Sigmoid colon (tissue), 7 donors: Measurements from ENCODE around the gene TCF25. TPM values are rescaled to one million over a fixed set of nuclear protein-coding genes. Genes with fewer than 3 reads are reported as not detected.

Experiments used
- DNase-seq: peaks from one replicate; pipeline ENCODE4 v3.0.0-alpha.2; 2019
- H3K27ac ChIP-seq, 4 donors: fragments of 200-600 bp; sonication (generic); one replicate each; pipeline ENCODE4 v1.5.1; 2016 to 2019; ENCODE audit warnings: mild to moderate bottlenecking in 1 of 4
- H3K27me3 ChIP-seq, 3 donors: fragments of 200-600 bp; sonication (generic); one replicate each; pipeline ENCODE4 v1.5.1; 2019; ENCODE audit warnings: mild to moderate bottlenecking in 1 of 3
- H3K36me3 ChIP-seq, 4 donors: fragments of 200-600 bp; sonication (generic); one replicate each; pipeline ENCODE4 v1.5.1; 2016 to 2019
- H3K4me1 ChIP-seq, 4 donors: fragments of 200-600 bp; sonication (generic); one replicate each; pipeline ENCODE4 v1.5.1; 2017 to 2019
- H3K4me3 ChIP-seq, 4 donors: fragments of 200-600 bp; sonication (generic); one replicate each; pipeline ENCODE4 v1.5.1; 2017 to 2019; ENCODE audit warnings: mild to moderate bottlenecking in 2 of 4, moderate library complexity in 1 of 4
- H3K9me3 ChIP-seq, 4 donors: fragments of 200-600 bp in 3 of 4; sonication (generic) in 3 of 4; one replicate each; pipeline versions ENCODE4 v1.5.1 to v1.6.1; 2013 to 2019
- EP300 ChIP-seq, 4 donors: sonication (generic); formaldehyde crosslinking; IDR thresholded peaks; one replicate each; pipeline ENCODE4 v1.6.1; 2017; ENCODE audit warnings: antibody characterized with exemption in 4 of 4
- POLR2A ChIP-seq, 2 donors: fragments of 450-650 bp; IDR thresholded peaks; one replicate each; pipeline ENCODE4 v1.6.1; 2016; ENCODE audit warnings: antibody characterized with exemption in 2 of 2, mild to moderate bottlenecking in 2 of 2, moderate library complexity in 2 of 2
- POLR2AphosphoS5 ChIP-seq, 4 donors: sonication (generic); formaldehyde crosslinking; IDR thresholded peaks; one replicate each; pipeline ENCODE4 v1.6.1; 2017; ENCODE audit warnings: antibody characterized with exemption in 4 of 4
- WGBS, 2 donors: extraction: QIAGEN DNeasy Blood & Tissue Kit; methylation state at CpG; one replicate each; pipeline ENCODE4 v1.1.7; 2013; 5-methylcytosine and 5-hydroxymethylcytosine counted together
- intact Hi-C: fragments of 100-400 bp; cut with DNase I; formaldehyde crosslinking; loops from one replicate; pipeline ENCODE4 v1.15.1; 2023
- polyA plus RNA-seq, 3 donors: library from polyadenylated mRNA; stranded (reverse); fragments of 200-250 nt; gene quantifications; one replicate each; pipeline ENCODE4 v1.2.3, GENCODE V29; 2013
- total RNA-seq, 4 donors: library from RNA; depleted of rRNA; stranded (reverse); fragments of >200 nt; gene quantifications; one replicate each; pipeline ENCODE4 v1.1.0, GENCODE V29; 2016
- TF ChIP-seq, protein P1 (sequence below), 4 experiments: fragments of 450-650 bp in 3 of 4; fragments of 200-600 bp in 1 of 4; IDR thresholded peaks; one replicate each; pipeline ENCODE4 v1.5.1; 2016 to 2019; ENCODE audit warnings: antibody characterized with exemption in 4 of 4, mild to moderate bottlenecking in 3 of 4, moderate library complexity in 2 of 4
- donor health status: healthy with polysubstance abuse.
- donor health status: Bipolar disorder and iron deficiency.
- donor health status: healthy.

TCF25 gene
- total and polyA plus RNA-seq, 7 donors = 89.7 to 244 (median 132) TPM

DNA sequence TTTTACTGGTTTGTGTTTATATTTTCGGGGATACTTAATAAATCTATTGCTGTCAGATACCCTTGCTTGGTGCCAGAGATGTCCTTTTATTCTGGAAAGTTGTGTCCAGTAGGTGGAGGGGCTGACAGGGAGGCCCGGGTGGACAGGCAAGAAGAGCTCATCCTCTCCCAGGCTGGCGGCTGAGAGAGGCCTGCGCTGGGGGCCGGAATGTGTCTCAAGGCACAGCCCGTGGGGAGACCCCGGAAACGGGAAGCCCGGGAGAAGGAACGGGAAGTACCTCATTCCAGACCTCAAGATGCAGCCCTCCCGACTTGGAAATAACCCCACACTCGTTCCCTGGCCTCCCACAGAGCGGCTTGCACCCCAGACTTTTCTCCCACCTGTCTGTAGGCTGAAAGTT is 62.6 kb downstream of the TCF25 start:
- WGBS, 2 donors = 79 to 80% methylated on average over 13 of the region's 13 CpGs
- intact Hi-C loops = no loop called here

DNA sequence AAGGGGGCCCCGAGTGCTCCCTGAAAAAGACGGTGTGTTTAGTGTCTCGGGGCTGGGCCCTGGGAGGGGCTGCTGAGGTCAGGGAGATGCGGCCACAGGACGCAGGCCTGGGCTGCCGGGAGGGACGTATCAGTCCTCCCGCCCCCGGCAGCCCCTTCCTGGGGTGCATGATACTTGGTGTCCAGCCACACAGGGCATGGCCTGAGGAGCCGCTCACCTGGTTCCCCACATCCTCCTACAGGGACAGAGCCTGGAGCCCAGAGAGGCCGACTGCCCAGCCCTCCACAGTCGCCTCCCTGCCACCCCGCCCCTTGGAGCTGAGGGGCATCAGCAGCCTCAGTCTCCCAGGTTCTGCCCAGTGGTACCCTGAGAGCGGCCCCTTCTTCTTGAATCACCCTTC is 63.1 kb downstream of the TCF25 start:
- no peak for DNase-seq
- Histone ChIP-seq H3K9me3 (no peaks in the 10 kb centered on the region), H3K4me1 (no peaks in the 10 kb centered on the region), H3K27me3 (peaks cover 0 to 1% (median 0%) of the 10 kb centered on the region in 3 donors), H3K36me3 (no peaks in the 10 kb centered on the region), H3K27ac (no peak overlapping the region), H3K4me3 (no peak overlapping the region)
- WGBS, 2 donors = 92 to 93% methylated on average over 14 of the region's 14 CpGs
- no peak for TF ChIP-seq POLR2A (IDR thresholded peaks at IDR 0.05)
- TF ChIP-seq EP300 (IDR thresholded peaks at IDR 0.05) = no peak
- TF ChIP-seq, protein P1, sequence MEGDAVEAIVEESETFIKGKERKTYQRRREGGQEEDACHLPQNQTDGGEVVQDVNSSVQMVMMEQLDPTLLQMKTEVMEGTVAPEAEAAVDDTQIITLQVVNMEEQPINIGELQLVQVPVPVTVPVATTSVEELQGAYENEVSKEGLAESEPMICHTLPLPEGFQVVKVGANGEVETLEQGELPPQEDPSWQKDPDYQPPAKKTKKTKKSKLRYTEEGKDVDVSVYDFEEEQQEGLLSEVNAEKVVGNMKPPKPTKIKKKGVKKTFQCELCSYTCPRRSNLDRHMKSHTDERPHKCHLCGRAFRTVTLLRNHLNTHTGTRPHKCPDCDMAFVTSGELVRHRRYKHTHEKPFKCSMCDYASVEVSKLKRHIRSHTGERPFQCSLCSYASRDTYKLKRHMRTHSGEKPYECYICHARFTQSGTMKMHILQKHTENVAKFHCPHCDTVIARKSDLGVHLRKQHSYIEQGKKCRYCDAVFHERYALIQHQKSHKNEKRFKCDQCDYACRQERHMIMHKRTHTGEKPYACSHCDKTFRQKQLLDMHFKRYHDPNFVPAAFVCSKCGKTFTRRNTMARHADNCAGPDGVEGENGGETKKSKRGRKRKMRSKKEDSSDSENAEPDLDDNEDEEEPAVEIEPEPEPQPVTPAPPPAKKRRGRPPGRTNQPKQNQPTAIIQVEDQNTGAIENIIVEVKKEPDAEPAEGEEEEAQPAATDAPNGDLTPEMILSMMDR (IDR thresholded peaks at IDR 0.05) = no peak
- no peak for TF ChIP-seq POLR2AphosphoS5 (IDR thresholded peaks at IDR 0.05)
- intact Hi-C loops = no loop called here

More for the DNA sequence above, 62.6 kb downstream of the TCF25 start:
- Histone ChIP-seq H3K9me3 (no peaks in the 10 kb centered on the region), H3K27ac (no peak overlapping the region), H3K4me3 (no peak overlapping the region), H3K36me3 (no peaks in the 10 kb centered on the region), H3K4me1 (no peaks in the 10 kb centered on the region), H3K27me3 (peaks cover 0 to 6% (median 3%) of the 10 kb centered on the region in 3 donors)
- TF ChIP-seq, protein P1 (IDR thresholded peaks at IDR 0.05) = no peak
- TF ChIP-seq EP300 (IDR thresholded peaks at IDR 0.05) (no peak), POLR2AphosphoS5 (IDR thresholded peaks at IDR 0.05) (no peak), POLR2A (IDR thresholded peaks at IDR 0.05) (no peak)
- no peak for DNase-seq

DNA sequence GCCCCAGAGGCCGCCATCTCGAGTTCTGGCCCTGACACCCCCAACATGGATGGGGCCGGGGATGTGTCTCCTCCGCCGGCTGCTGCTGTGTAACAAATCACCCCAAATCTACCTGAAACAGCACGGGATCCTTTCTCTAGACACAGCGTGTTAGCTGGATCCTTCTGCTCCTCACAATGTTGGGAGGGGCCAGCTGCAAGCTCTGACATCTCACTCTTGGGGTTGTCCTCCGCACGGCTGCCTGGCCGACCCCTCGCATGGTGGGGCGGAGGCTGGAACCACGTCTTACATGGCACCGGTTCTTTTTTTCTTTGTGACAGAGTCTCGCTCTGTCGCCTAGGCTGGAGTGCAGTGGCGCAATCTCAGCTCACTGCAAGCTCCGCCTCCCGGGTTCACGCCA is 63.6 kb downstream of the TCF25 start:
- no peak overlapping the region for H3K27ac ChIP-seq
- intact Hi-C loops = no loop called here
- DNase-seq = no peak
- TF ChIP-seq POLR2A (IDR thresholded peaks at IDR 0.05) (no peak), POLR2AphosphoS5 (IDR thresholded peaks at IDR 0.05) (no peak), EP300 (IDR thresholded peaks at IDR 0.05) (no peak)
- TF ChIP-seq, protein P1 (IDR thresholded peaks at IDR 0.05) = no peak
- 91 to 93% methylated on average over 20 of the region's 20 CpGs for WGBS, 2 donors
- H3K36me3 ChIP-seq = no peaks in the 10 kb centered on the region
- H3K4me3 ChIP-seq = no peak overlapping the region
- H3K9me3 ChIP-seq = no peaks in the 10 kb centered on the region
- no peaks in the 10 kb centered on the region for H3K27me3 ChIP-seq
- H3K4me1 ChIP-seq = no peaks in the 10 kb centered on the region

DNA sequence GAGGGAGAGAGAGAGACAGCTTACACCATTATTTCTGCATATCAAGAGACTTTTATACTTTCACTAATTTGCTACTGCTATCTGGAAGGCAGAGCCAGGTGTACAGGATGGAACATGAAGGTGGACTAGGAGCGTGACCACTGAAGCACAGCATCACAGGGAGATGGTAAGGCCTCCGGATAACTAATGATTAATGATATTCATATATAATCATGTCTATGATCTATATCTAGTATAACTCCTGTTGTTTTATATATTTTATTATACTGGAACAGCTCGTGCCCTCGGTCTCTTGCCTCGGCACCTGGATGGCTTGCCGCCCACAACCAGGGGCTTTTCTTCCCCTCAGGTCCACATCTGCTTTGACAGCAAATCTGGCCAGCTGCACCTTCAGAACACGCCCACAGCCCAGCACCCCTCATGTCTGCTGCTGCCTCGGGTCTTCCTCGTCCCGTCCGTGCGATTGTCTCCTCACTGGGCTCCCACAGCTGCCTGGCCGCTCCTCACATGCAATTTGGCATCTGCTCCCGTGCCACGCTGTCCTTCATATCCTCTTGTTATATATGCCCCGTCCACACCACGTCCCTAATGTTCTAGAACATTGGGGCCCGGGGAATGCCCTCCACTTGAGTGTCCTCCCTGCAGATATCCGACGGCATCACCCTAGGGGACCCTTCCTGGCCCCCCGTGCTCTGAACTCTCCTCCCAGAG is 64.9 kb downstream of the TCF25 start:
- H3K27me3 ChIP-seq = no peaks in the 10 kb centered on the region
- DNase-seq = no peak
- H3K36me3 ChIP-seq = no peaks in the 10 kb centered on the region
- intact Hi-C loops = no loop called here
- no peak overlapping the region for H3K4me3 ChIP-seq
- H3K27ac ChIP-seq = no peak overlapping the region
- H3K9me3 ChIP-seq = no peaks in the 10 kb centered on the region
- WGBS, 2 donors = 69 to 81% methylated on average over 21 of the region's 21 CpGs
- H3K4me1 ChIP-seq = no peaks in the 10 kb centered on the region
- TF ChIP-seq, protein P1 (IDR thresholded peaks at IDR 0.05) = no peak
- TF ChIP-seq POLR2AphosphoS5 (IDR thresholded peaks at IDR 0.05) = no peak
- TF ChIP-seq EP300 (IDR thresholded peaks at IDR 0.05) = no peak
- no peak for TF ChIP-seq POLR2A (IDR thresholded peaks at IDR 0.05)

DNA sequence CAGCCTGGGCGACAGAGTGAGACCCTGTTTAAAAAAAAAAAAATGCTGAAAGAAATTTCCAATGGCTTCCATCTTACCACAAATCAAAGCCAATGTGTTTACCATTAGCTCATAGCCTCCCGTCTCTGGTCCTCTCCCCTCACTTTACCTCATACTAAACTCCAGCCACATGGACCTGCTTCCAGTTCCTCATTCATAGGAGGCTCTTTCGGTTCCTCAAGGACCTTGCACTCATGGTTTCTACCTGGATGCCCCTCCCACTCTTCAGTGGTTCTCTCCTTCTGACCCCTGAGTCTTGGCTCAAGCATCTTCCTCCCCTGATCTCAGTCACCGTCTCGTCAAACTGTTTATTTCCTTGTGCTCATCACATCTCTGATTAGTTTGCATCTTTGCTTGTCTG is 71.4 kb downstream of the TCF25 start:
- DNase-seq = no peak
- Histone ChIP-seq H3K4me1 (peaks cover 0 to 19% (median 16%) of the 10 kb centered on the region in 4 donors), H3K9me3 (no peaks in the 10 kb centered on the region), H3K27ac (no peak overlapping the region), H3K36me3 (no peaks in the 10 kb centered on the region), H3K27me3 (no peaks in the 10 kb centered on the region), H3K4me3 (no peak overlapping the region)
- intact Hi-C loops = no loop called here
- TF ChIP-seq EP300 (IDR thresholded peaks at IDR 0.05) (no peak), POLR2AphosphoS5 (IDR thresholded peaks at IDR 0.05) (no peak)
- 39 to 60% methylated on average over 5 of the region's 5 CpGs for WGBS, 2 donors
